Jurkat, Clone E6-1 (cell line): ENCODE results near the gene LGALS7.
"Not testable (repeated sequence)": the region's sequence is repeated elsewhere in the genome, so short reads cannot be mapped to it uniquely, and the experiment has no call there.

Experiments used
- DNase-seq: peaks from one replicate; pipeline ENCODE4 v3.0.0-alpha.2; 2011; ENCODE audit warnings: low read depth, low spot score
- H3K4me3 ChIP-seq: 2 replicates; pipeline ENCODE4 v1.5.1; 2011; ENCODE audit warnings: mild to moderate bottlenecking, low read length, control low read depth, moderate library complexity

LGALS7 gene

DNA sequence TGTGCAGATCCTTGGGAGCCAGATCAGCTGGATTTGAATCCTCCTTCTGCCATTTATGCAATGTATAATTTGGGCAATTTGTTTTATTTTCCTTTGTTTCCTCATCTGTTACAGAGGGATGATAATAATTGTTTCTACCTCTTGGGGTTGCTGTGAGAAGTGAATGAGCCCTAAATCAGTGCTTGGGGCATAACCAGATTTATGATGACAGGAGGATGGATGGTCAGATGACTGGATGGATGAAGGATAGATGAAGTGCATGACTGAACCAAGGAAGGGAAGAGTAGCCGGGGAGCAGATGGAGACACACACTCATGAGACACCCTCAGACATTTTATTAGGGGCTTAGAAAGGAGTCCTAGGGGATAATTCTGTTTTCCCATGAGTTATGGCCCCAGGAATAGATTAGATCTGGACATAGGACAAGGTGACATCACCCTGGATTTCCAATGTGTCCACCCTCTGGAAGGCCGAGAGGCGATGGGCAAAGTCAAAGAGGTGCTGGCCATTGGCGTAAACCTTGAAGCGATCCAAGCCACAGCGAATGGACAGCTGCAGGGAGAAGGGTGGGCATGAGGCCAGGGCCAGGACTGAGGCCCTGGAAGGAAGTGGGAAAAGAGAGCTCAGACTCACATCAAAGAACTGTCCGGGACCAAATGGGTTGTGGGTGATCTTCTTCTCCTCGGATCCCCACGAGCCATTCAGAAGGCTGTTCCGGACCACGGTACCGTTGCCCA lies 28.2 kb upstream of the LGALS7 start:
- no peak overlapping the region for H3K4me3 ChIP-seq
- DNase-seq: no peak

GRCh38 chr19:38800577-38801347 lies 27.4 kb upstream of the LGALS7 start:
- H3K4me3 ChIP-seq: no peak overlapping the region
- DNase-seq: no peak

- DNase-seq: no peak
- H3K4me3 ChIP-seq: no peak overlapping the region
These were observed 25.8 kb upstream of the LGALS7 start for GRCh38 chr19:38799104-38799503.

- not testable (repeated sequence) for H3K4me3 ChIP-seq, DNase-seq
These were observed 24.5 kb upstream of the LGALS7 start for GRCh38 chr19:38797781-38798180.

- DNase-seq: no peak
These were observed 22.8 kb upstream of the LGALS7 start for GRCh38 chr19:38796154-38796553.

DNA sequence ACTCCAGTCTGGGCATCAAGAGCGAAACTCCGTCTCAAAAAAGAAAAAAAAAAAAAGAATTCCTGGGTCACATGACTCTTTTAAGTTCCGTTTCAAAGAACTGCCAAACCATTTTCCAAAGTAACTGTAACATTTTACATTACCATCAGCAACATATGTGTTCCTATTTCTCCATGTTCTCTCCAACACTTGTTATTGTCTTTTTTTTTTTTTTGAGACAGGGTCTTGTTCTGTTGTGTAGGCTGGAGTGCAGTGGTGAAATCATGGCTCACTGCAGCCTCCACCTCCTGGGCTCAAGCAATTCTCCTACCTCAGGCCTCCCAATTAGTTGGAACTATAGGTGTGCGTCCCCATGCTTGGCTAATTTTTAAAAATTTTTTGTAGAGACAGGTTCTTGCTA lies 22.2 kb upstream of the LGALS7 start:
- no peak for DNase-seq
- no peak overlapping the region for H3K4me3 ChIP-seq

More at GRCh38 chr19:38796154-38796553, 22.8 kb upstream of the LGALS7 start:
- H3K4me3 ChIP-seq: no peak overlapping the region

DNA sequence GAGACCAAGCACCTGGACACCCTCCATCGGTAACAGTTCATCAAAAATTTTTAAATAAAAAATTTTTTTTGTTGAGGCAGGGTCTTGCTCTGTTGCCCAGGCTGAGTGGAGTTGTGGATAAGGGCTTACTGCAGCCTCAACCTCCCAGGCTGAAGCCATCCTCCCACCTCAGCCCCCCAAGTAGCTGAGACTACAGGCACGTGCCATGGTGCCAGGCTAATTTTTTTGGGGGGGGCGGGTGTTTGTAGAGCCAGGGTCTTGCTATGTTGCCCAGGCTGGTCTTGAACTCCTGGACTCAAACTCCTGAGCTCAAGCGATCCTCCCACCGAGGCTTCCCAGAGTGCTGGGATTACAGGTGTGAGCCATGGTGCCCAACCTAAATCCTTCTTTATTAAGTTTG lies 20.4 kb upstream of the LGALS7 start:
- H3K4me3 ChIP-seq: no peak overlapping the region
- DNase-seq: no peak

DNA sequence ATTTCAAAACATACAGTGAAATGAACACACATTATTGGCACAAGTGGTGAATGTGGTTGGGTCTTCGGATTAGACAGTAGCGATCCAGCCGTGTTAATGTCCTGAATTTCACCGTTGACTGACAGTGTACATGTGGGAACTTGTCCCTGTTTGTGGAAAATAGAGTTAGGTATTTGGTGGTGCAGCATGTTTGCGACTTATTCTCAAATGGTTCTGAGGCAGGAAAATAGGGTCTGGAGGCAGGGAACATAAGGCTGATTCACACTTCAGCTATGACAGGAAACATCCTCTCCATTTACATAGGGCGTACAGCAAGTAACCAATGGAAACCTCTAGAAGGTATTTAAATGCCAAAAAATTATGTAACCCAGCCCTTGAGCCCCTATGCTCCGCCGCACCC lies 19.9 kb upstream of the LGALS7 start:
- no peak overlapping the region for H3K4me3 ChIP-seq

GRCh38 chr19:38792250-38793111 lies 19.2 kb upstream of the LGALS7 start:
- no peak for DNase-seq
- no peak overlapping the region for H3K4me3 ChIP-seq

More for the DNA sequence above, 19.9 kb upstream of the LGALS7 start:
- no peak for DNase-seq

- peak overlapping the region; percentile 32 for H3K4me3 ChIP-seq
- not testable (repeated sequence) for DNase-seq
These were observed 18.2 kb upstream of the LGALS7 start for GRCh38 chr19:38791451-38792064.

GRCh38 chr19:38790507-38791403 lies 17.4 kb upstream of the LGALS7 start:
- not testable (repeated sequence) for DNase-seq
- peak overlapping the region; percentile 32 for H3K4me3 ChIP-seq

DNA sequence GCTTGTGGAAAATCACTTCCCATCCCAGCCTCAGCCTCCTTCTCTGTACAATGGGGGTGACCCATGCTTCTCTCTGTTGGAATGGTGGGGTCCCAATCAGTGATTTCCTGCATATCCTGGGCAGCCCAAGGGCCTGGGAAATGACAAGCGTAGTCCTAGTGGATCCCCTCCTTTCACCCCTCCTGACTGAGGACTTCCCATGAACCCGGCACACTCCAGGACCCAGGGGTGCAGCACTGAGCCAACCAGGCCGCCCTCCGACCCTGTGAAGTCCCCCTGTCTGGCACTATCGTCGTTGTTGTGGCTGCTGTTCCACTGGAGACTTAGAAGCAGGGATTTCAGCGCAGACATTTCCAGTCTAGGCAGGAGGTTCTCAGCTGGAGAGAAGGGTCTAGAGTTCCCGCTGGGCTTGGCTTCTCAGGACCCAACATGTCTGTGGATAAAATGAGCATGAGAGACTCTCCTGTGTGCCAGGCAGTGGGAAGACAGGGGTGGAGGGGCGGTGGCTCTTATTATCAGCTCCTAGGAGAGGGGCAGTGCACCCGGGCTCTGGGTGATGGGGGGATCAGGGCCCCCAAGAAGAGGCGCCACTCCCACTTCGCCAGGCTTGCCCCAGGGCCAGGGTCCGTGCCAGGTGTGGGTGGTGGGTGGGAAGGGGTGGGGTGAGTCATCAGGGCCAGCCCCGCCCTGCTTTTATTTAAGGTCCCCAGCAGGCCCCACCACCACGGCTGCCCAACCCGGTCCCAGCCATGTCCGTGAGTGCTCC lies 15.3 kb upstream of the LGALS7 start, which contains the start of gene LGALS7B:
TSS of gene LGALS7B (plus strand) at position 723 of the 766 bp plus-strand sequence. CDS start at position 750, 27 bp downstream.
- DNase-seq: no peak

GRCh38 chr19:38786572-38787265 lies 13.4 kb upstream of the LGALS7 start:
- no peak for DNase-seq
- no peak overlapping the region for H3K4me3 ChIP-seq

More for the DNA sequence above, 15.3 kb upstream of the LGALS7 start, which contains the start of gene LGALS7B:
- H3K4me3 ChIP-seq: no peak within 1 kb of the TSS

DNA sequence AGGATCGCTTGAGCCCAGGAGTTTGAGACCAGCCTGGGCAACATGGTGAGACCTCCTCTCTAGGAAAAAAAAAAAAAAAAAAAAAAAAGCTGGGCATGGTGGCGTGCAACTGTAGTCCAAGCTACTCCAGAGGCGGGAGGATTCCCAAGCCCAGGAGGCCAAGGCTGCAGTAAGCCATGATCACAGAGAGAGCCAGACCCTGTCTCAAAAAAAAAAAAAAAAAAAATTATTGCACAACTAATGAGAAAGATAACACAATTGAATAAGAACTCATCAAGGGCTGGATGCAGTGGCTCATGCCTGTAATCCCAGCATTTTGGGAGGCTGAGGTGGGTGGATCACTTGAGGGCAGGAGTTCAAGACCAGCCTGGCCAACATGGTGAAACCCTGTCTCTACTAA lies 12.7 kb upstream of the LGALS7 start:
- H3K4me3 ChIP-seq, DNase-seq: not testable (repeated sequence)

DNA sequence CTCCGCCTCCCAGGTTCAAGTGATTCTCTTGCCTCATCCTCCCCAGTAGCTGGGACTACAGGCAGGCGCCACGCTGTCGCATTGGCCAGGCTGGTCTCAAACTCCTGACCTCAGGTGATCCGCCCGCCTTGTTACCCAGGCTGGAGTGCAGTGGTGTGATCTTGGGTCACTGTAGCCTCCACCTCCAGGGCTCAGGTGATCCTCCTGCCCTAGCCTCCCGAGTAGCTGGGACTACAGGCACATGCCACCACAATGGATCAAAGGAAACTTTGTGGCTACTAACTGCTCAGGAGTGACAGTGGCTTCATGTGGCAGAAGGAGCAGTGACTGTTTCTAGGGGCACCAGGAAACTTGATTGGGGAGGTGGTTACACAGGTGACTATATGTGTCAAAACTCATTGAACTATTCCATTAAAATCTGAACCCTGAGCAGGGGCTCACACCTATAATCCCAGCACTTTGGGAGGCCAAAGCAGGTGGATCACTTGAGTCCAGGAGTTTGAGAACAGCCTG lies 11.9 kb upstream of the LGALS7 start:
- H3K4me3 ChIP-seq: no peak overlapping the region
- no peak for DNase-seq

- no peak for DNase-seq
These were observed 10.9 kb upstream of the LGALS7 start for GRCh38 chr19:38784224-38784623.

GRCh38 chr19:38782212-38782611 lies 8.9 kb upstream of the LGALS7 start:
- H3K4me3 ChIP-seq, DNase-seq: not testable (repeated sequence)

More at GRCh38 chr19:38784224-38784623, 10.9 kb upstream of the LGALS7 start:
- no peak overlapping the region for H3K4me3 ChIP-seq
